ENCODE measurements around the gene DKK1. TPM values are rescaled to one million over a fixed set of nuclear protein-coding genes. Genes with fewer than 3 reads are reported as not detected.

The DKK1 gene
- total RNA-seq, 1 experiment from 2014 or later = 1.0 TPM

- Mint-ChIP-seq H3K4me1 (no peaks in the 10 kb centered on the region), H3K27me3 (ENCODE audit: low read depth) (no peaks in the 10 kb centered on the region), H3K9me3 (peaks cover 3% of the 10 kb centered on the region), H3K4me3 (no peak overlapping the region), H3K36me3 (0 out of 2 replicates have a peak, but pooled peaks cover 3% of the 10 kb centered on the region), H3K27ac (no peak overlapping the region)
- DNase-seq (ENCODE audit: low spot score) = no peak
- TF ChIP-seq HMGA2 (CRISPR knock-in tag; IDR thresholded peaks at IDR 0.05) (no peak), EMX1 (CRISPR knock-in tag; IDR thresholded peaks at IDR 0.05) (no peak), RORB (CRISPR knock-in tag; IDR thresholded peaks at IDR 0.05) (no peak), CBFB (CRISPR knock-in tag; IDR thresholded peaks at IDR 0.05; ENCODE audit: low read depth) (no peak), TEAD1 (CRISPR knock-in tag; IDR thresholded peaks at IDR 0.05) (no peak), ZSCAN18 (CRISPR knock-in tag; IDR thresholded peaks at IDR 0.05) (no peak), NR2C2 (CRISPR knock-in tag; IDR thresholded peaks at IDR 0.05) (no peak), ZNF671 (CRISPR knock-in tag; IDR thresholded peaks at IDR 0.05) (no peak), RELA (CRISPR knock-in tag; IDR thresholded peaks at IDR 0.05; ENCODE audit: borderline replicate concordance) (no peak), ZNF232 (CRISPR knock-in tag; IDR thresholded peaks at IDR 0.05) (no peak), ZNF416 (CRISPR knock-in tag; IDR thresholded peaks at IDR 0.05) (no peak), CDX4 (CRISPR knock-in tag; IDR thresholded peaks at IDR 0.05; ENCODE audit: borderline replicate concordance) (no peak)
- TF ChIP-seq, protein P1, sequence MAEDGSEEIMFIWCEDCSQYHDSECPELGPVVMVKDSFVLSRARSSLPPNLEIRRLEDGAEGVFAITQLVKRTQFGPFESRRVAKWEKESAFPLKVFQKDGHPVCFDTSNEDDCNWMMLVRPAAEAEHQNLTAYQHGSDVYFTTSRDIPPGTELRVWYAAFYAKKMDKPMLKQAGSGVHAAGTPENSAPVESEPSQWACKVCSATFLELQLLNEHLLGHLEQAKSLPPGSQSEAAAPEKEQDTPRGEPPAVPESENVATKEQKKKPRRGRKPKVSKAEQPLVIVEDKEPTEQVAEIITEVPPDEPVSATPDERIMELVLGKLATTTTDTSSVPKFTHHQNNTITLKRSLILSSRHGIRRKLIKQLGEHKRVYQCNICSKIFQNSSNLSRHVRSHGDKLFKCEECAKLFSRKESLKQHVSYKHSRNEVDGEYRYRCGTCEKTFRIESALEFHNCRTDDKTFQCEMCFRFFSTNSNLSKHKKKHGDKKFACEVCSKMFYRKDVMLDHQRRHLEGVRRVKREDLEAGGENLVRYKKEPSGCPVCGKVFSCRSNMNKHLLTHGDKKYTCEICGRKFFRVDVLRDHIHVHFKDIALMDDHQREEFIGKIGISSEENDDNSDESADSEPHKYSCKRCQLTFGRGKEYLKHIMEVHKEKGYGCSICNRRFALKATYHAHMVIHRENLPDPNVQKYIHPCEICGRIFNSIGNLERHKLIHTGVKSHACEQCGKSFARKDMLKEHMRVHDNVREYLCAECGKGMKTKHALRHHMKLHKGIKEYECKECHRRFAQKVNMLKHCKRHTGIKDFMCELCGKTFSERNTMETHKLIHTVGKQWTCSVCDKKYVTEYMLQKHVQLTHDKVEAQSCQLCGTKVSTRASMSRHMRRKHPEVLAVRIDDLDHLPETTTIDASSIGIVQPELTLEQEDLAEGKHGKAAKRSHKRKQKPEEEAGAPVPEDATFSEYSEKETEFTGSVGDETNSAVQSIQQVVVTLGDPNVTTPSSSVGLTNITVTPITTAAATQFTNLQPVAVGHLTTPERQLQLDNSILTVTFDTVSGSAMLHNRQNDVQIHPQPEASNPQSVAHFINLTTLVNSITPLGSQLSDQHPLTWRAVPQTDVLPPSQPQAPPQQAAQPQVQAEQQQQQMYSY (CRISPR knock-in tag; IDR thresholded peaks at IDR 0.05) = no peak
- TF ChIP-seq, protein P2, sequence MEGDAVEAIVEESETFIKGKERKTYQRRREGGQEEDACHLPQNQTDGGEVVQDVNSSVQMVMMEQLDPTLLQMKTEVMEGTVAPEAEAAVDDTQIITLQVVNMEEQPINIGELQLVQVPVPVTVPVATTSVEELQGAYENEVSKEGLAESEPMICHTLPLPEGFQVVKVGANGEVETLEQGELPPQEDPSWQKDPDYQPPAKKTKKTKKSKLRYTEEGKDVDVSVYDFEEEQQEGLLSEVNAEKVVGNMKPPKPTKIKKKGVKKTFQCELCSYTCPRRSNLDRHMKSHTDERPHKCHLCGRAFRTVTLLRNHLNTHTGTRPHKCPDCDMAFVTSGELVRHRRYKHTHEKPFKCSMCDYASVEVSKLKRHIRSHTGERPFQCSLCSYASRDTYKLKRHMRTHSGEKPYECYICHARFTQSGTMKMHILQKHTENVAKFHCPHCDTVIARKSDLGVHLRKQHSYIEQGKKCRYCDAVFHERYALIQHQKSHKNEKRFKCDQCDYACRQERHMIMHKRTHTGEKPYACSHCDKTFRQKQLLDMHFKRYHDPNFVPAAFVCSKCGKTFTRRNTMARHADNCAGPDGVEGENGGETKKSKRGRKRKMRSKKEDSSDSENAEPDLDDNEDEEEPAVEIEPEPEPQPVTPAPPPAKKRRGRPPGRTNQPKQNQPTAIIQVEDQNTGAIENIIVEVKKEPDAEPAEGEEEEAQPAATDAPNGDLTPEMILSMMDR (IDR thresholded peaks at IDR 0.05) = no peak
- TF ChIP-seq, protein P3, sequence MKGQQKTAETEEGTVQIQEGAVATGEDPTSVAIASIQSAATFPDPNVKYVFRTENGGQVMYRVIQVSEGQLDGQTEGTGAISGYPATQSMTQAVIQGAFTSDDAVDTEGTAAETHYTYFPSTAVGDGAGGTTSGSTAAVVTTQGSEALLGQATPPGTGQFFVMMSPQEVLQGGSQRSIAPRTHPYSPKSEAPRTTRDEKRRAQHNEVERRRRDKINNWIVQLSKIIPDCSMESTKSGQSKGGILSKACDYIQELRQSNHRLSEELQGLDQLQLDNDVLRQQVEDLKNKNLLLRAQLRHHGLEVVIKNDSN (CRISPR knock-in tag; IDR thresholded peaks at IDR 0.05) = no peak
- TF ChIP-seq, protein P4, sequence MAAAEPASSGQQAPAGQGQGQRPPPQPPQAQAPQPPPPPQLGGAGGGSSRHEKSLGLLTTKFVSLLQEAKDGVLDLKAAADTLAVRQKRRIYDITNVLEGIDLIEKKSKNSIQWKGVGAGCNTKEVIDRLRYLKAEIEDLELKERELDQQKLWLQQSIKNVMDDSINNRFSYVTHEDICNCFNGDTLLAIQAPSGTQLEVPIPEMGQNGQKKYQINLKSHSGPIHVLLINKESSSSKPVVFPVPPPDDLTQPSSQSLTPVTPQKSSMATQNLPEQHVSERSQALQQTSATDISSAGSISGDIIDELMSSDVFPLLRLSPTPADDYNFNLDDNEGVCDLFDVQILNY (CRISPR knock-in tag; IDR thresholded peaks at IDR 0.05) = no peak
- ChIA-PET CTCF (no interaction called here), POLR2A (no interaction called here)
- ATAC-seq = no peak
Observed at GRCh38 chr10:52283174-52283573, 30.9 kb upstream of the DKK1 start.

GRCh38 chr10:52284416-52285013, 29.6 kb upstream of the DKK1 start:
- H3K27me3 Mint-ChIP-seq (ENCODE audit: low read depth) = no peaks in the 10 kb centered on the region
- DNase-seq (ENCODE audit: low spot score) = no peak
- H3K4me3 Mint-ChIP-seq = no peak overlapping the region
- ChIA-PET CTCF (no interaction called here), POLR2A (no interaction called here)
- ATAC-seq = no peak
- no peaks in the 10 kb centered on the region for H3K9me3 Mint-ChIP-seq
- H3K36me3 Mint-ChIP-seq = no peaks in the 10 kb centered on the region
- peak overlapping the region; percentile 11; the same call in 1 of the 2 replicates for H3K27ac Mint-ChIP-seq
- H3K4me1 Mint-ChIP-seq = no peaks in the 10 kb centered on the region
- TF ChIP-seq ZNF425 (CRISPR knock-in tag; conservative IDR thresholded peaks at IDR 0.05) = no peak
- no peak for TF ChIP-seq NR2C2 (CRISPR knock-in tag; IDR thresholded peaks at IDR 0.05)
- TF ChIP-seq ZNF232 (CRISPR knock-in tag; IDR thresholded peaks at IDR 0.05) = no peak
- TF ChIP-seq, protein P5, sequence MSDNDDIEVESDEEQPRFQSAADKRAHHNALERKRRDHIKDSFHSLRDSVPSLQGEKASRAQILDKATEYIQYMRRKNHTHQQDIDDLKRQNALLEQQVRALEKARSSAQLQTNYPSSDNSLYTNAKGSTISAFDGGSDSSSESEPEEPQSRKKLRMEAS (CRISPR knock-in tag; IDR thresholded peaks at IDR 0.05) = no peak
- no peak for TF ChIP-seq GABPB1 (CRISPR knock-in tag; IDR thresholded peaks at IDR 0.05)
- TF ChIP-seq IRF1 (CRISPR knock-in tag; IDR thresholded peaks at IDR 0.05) = no peak
- TF ChIP-seq SOX15 (CRISPR knock-in tag; IDR thresholded peaks at IDR 0.05) = no peak
- TF ChIP-seq EMX1 (CRISPR knock-in tag; IDR thresholded peaks at IDR 0.05) = no peak
- no peak for TF ChIP-seq ETV6 (CRISPR knock-in tag; IDR thresholded peaks at IDR 0.05)
- TF ChIP-seq CDX4 (CRISPR knock-in tag; IDR thresholded peaks at IDR 0.05; ENCODE audit: borderline replicate concordance) = no peak

All from WTC11 (cell line).